ENCODE measurements around the gene ZKSCAN4. TPM values are rescaled to one million over a fixed set of nuclear protein-coding genes. Genes with fewer than 3 reads are reported as not detected.
A peak's percentile ranks its signal among the peaks of the same experiment; 100 is the strongest.

ZKSCAN4 gene
- total and polyA plus RNA-seq, 10 of the 15 experiments (the other 5 are each of a cell fraction or from before 2014, with no cell fraction given): 3.0 to 6.5 (median 5.0) TPM

DNA sequence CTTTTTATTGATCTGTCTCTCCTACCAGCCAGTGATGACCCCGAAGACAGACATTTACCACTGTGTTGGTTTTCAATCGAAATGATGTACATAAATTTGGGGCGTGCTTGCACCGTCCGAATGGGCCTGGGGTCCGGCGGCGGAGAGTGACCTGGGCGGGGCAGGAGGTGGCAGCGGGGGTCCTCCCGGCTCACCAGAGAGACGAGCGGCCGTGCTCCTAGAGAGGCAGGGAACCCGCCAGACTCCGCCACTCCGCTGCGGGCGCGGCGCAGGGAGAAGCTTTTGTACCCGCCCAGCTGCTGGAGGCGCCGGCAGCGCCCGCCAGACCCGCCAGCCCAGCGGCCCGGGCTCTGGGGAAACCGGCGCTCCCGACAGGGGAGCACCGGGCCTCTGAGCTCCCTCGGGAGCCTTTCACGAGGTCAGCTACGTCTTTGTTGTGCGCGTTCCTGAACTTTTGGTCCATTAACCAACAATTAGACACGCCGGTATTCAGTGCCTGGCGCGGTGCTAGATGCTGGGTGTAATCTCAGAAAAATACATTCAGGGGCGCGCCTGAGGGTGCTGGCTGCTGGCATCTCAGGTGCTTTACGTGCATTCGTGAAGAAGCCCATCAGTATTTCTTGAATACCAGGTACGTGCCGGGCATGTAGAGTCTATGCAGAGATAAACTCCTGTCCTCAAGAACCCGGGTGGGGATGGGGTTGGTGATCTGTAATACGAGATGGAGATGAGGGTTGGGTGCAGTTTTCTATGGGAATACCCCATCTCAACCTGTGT is 29.4 kb upstream of the ZKSCAN4 start, which contains the start of gene PGBD1 (continued):
- TF ChIP-seq ZSCAN29 (IDR thresholded peaks at IDR 0.05): no peak
- no peak for TF ChIP-seq RAD51 (IDR thresholded peaks at IDR 0.05)
- TF ChIP-seq RCOR1 (conservative IDR thresholded peaks at IDR 0.05; ENCODE audit: low read depth, low read length): no peak
- TF ChIP-seq, protein P1, sequence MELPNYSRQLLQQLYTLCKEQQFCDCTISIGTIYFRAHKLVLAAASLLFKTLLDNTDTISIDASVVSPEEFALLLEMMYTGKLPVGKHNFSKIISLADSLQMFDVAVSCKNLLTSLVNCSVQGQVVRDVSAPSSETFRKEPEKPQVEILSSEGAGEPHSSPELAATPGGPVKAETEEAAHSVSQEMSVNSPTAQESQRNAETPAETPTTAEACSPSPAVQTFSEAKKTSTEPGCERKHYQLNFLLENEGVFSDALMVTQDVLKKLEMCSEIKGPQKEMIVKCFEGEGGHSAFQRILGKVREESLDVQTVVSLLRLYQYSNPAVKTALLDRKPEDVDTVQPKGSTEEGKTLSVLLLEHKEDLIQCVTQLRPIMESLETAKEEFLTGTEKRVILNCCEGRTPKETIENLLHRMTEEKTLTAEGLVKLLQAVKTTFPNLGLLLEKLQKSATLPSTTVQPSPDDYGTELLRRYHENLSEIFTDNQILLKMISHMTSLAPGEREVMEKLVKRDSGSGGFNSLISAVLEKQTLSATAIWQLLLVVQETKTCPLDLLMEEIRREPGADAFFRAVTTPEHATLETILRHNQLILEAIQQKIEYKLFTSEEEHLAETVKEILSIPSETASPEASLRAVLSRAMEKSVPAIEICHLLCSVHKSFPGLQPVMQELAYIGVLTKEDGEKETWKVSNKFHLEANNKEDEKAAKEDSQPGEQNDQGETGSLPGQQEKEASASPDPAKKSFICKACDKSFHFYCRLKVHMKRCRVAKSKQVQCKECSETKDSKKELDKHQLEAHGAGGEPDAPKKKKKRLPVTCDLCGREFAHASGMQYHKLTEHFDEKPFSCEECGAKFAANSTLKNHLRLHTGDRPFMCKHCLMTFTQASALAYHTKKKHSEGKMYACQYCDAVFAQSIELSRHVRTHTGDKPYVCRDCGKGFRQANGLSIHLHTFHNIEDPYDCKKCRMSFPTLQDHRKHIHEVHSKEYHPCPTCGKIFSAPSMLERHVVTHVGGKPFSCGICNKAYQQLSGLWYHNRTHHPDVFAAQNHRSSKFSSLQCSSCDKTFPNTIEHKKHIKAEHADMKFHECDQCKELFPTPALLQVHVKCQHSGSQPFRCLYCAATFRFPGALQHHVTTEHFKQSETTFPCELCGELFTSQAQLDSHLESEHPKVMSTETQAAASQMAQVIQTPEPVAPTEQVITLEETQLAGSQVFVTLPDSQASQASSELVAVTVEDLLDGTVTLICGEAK (IDR thresholded peaks at IDR 0.05; ENCODE audit: borderline replicate concordance): peak; percentile 35; the same call in 1 of the 2 replicates
- TF ChIP-seq SREBF2 (IDR thresholded peaks at IDR 0.05; ENCODE audit: low read length): no peak
- TF ChIP-seq, protein P2, sequence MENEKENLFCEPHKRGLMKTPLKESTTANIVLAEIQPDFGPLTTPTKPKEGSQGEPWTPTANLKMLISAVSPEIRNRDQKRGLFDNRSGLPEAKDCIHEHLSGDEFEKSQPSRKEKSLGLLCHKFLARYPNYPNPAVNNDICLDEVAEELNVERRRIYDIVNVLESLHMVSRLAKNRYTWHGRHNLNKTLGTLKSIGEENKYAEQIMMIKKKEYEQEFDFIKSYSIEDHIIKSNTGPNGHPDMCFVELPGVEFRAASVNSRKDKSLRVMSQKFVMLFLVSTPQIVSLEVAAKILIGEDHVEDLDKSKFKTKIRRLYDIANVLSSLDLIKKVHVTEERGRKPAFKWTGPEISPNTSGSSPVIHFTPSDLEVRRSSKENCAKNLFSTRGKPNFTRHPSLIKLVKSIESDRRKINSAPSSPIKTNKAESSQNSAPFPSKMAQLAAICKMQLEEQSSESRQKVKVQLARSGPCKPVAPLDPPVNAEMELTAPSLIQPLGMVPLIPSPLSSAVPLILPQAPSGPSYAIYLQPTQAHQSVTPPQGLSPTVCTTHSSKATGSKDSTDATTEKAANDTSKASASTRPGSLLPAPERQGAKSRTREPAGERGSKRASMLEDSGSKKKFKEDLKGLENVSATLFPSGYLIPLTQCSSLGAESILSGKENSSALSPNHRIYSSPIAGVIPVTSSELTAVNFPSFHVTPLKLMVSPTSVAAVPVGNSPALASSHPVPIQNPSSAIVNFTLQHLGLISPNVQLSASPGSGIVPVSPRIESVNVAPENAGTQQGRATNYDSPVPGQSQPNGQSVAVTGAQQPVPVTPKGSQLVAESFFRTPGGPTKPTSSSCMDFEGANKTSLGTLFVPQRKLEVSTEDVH (IDR thresholded peaks at IDR 0.05; ENCODE audit: low read depth, partially characterized antibody): no peak
- TF ChIP-seq MEF2B (IDR thresholded peaks at IDR 0.05; ENCODE audit: partially characterized antibody, poor library complexity, severe bottlenecking): peak; percentile 49
- peak; percentile 78; the same call in 1 of the 2 replicates for TF ChIP-seq TAF1 (IDR thresholded peaks at IDR 0.05; ENCODE audit: borderline replicate concordance, low read depth, low read length)
- TF ChIP-seq CHD1 (IDR thresholded peaks at IDR 0.05; ENCODE audit: low read depth, low read length): no peak
- no peak for TF ChIP-seq HDAC2 (IDR thresholded peaks at IDR 0.05)
- TF ChIP-seq NFYB (IDR thresholded peaks at IDR 0.05; ENCODE audit: insufficient read depth, low read depth, low read length): no peak
- peak; percentile 72 for TF ChIP-seq POLR2A (IDR thresholded peaks at IDR 0.05; ENCODE audit: low read depth, low read length)
- no peak for TF ChIP-seq ZNF24 (IDR thresholded peaks at IDR 0.05)
- TF ChIP-seq RFX5 (IDR thresholded peaks at IDR 0.05; ENCODE audit: low read depth, low read length): no peak
- TF ChIP-seq RAD21 (IDR thresholded peaks at IDR 0.05; ENCODE audit: insufficient read depth, low read depth, low read length): 0 out of 2 replicates have a peak, but pooled peaks have one; percentile 2
- peak; percentile 35; the same call in 1 of the 2 replicates for TF ChIP-seq GABPA (IDR thresholded peaks at IDR 0.05; ENCODE audit: low read depth)
- TF ChIP-seq ZNF274 (IDR thresholded peaks at IDR 0.05; ENCODE audit: insufficient read depth, insufficient read length): no peak
- TF ChIP-seq USF1 (IDR thresholded peaks at IDR 0.05; ENCODE audit: borderline replicate concordance, extremely low read length, insufficient read depth, low read depth, low read length): no peak
- TF ChIP-seq SP1 (IDR thresholded peaks at IDR 0.05; ENCODE audit: low read depth, low read length): no peak
- TF ChIP-seq SUZ12 (IDR thresholded peaks at IDR 0.05; ENCODE audit: unreplicated experiment): no peak
- TF ChIP-seq SMAD5 (IDR thresholded peaks at IDR 0.05; ENCODE audit: low read depth): peak; percentile 46; the same call in 1 of the 2 replicates
- no peak for TF ChIP-seq POLR2AphosphoS2 (IDR thresholded peaks at IDR 0.05; ENCODE audit: low read depth, low read length)
- TF ChIP-seq NFIC (IDR thresholded peaks at IDR 0.05; ENCODE audit: low read depth, low read length): no peak

Measured in GM12878 (cell line).